MCF 10A (cell line): ENCODE results near the gene MTHFD1L. TPM values are rescaled to one million over a fixed set of nuclear protein-coding genes. Genes with fewer than 3 reads are reported as not detected.

ENCODE experiments used
- BruUV-seq: library from RNA; stranded (reverse); fragments of 400-500 nt; replicated peaks from 2 replicates; lab custom pipeline; 2021; lab: Mats Ljungman, UMichigan
- CTCF ChIA-PET: fragments of 300-600 bp; sonication (Branson Sonifier 250); formaldehyde crosslinking; extraction: SDS; loops from one replicate; lab custom pipeline; 2021; ENCODE audit warnings: antibody characterized with exemption, inconsistent platforms; lab: Yijun Ruan, JAX
- POLR2A ChIA-PET: fragments of 300-600, 350-650 bp; sonication (Branson Sonifier 250); formaldehyde crosslinking; extraction: SDS; loops from one replicate; lab custom pipeline; 2020; ENCODE audit warnings: antibody characterized with exemption, inconsistent platforms; lab: Yijun Ruan, JAX
- DNase-seq: peaks from one replicate; pipeline ENCODE4 v3.0.0-alpha.2; 2018; ENCODE audit not compliant: unreplicated experiment
- H3K27ac Mint-ChIP-seq: one replicate; pipeline ENCODE4 v1.8.0; 2022; ENCODE audit warnings: mild to moderate bottlenecking, low read depth, mixed read lengths; ENCODE audit not compliant: unreplicated experiment
- H3K27me3 Mint-ChIP-seq: one replicate; pipeline ENCODE4 v1.8.0; 2022; ENCODE audit warnings: mixed read lengths; ENCODE audit not compliant: insufficient read depth, unreplicated experiment
- H3K36me3 Mint-ChIP-seq: one replicate; pipeline ENCODE4 v1.8.0; 2022; ENCODE audit warnings: mild to moderate bottlenecking, moderate library complexity, mixed read lengths; ENCODE audit not compliant: insufficient read depth, unreplicated experiment
- H3K4me1 Mint-ChIP-seq: one replicate; pipeline ENCODE4 v1.8.0; 2022; ENCODE audit warnings: mixed read lengths; ENCODE audit not compliant: insufficient read depth, unreplicated experiment
- H3K4me3 Mint-ChIP-seq: one replicate; pipeline ENCODE4 v1.8.0; 2022; ENCODE audit warnings: mild to moderate bottlenecking, moderate library complexity, mixed read lengths; ENCODE audit not compliant: unreplicated experiment
- H3K9me3 Mint-ChIP-seq: one replicate; pipeline ENCODE4 v1.8.0; 2022; ENCODE audit warnings: mixed read lengths; ENCODE audit not compliant: unreplicated experiment
- intact Hi-C: fragments of 100-400 bp; cut with micrococcal nuclease; formaldehyde crosslinking; loops from 2 replicates; pipeline ENCODE4 v1.14.1; 2022
- total RNA-seq: library from RNA; stranded (reverse); gene quantifications from 2 replicates; pipeline ENCODE4 v1.2.3, GENCODE V29; 2022
- TF ChIP-seq, protein P1 (sequence below): fragments of 200-600 bp; IDR thresholded peaks from one replicate; pipeline ENCODE4 v1.8.0; 2022; ENCODE audit warnings: antibody characterized with exemption, mild to moderate bottlenecking; ENCODE audit not compliant: unreplicated experiment

The MTHFD1L gene
- total RNA-seq, 1 experiment from 2014 or later: 110 TPM

- TF ChIP-seq, protein P1, sequence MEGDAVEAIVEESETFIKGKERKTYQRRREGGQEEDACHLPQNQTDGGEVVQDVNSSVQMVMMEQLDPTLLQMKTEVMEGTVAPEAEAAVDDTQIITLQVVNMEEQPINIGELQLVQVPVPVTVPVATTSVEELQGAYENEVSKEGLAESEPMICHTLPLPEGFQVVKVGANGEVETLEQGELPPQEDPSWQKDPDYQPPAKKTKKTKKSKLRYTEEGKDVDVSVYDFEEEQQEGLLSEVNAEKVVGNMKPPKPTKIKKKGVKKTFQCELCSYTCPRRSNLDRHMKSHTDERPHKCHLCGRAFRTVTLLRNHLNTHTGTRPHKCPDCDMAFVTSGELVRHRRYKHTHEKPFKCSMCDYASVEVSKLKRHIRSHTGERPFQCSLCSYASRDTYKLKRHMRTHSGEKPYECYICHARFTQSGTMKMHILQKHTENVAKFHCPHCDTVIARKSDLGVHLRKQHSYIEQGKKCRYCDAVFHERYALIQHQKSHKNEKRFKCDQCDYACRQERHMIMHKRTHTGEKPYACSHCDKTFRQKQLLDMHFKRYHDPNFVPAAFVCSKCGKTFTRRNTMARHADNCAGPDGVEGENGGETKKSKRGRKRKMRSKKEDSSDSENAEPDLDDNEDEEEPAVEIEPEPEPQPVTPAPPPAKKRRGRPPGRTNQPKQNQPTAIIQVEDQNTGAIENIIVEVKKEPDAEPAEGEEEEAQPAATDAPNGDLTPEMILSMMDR: no peak
- H3K27ac Mint-ChIP-seq: no peak overlapping the region
- BruUV-seq: no TSS peak
- intact Hi-C loops: no loop called here
- H3K27me3 Mint-ChIP-seq: no peaks in the 10 kb centered on the region
- H3K36me3 Mint-ChIP-seq: peaks cover 82% of the 10 kb centered on the region
- no peaks in the 10 kb centered on the region for H3K9me3 Mint-ChIP-seq
- ChIA-PET CTCF (interaction anchor here (0.6 kb wide), 1 partner anchor 405 kb away, joined by 3 read pairs; no protein-coding TSS in a partner anchor), POLR2A (no interaction called here)
- DNase-seq: no peak
- H3K4me3 Mint-ChIP-seq: no peak overlapping the region
- peaks cover 7% of the 10 kb centered on the region for H3K4me1 Mint-ChIP-seq
These were observed 65.9 kb downstream of the MTHFD1L start for GRCh38 chr6:150931405-150931804.

GRCh38 chr6:150932996-150933395 lies 67.5 kb downstream of the MTHFD1L start:
- POLR2A ChIA-PET: no interaction called here
- H3K4me1 Mint-ChIP-seq: peaks cover 7% of the 10 kb centered on the region

DNA sequence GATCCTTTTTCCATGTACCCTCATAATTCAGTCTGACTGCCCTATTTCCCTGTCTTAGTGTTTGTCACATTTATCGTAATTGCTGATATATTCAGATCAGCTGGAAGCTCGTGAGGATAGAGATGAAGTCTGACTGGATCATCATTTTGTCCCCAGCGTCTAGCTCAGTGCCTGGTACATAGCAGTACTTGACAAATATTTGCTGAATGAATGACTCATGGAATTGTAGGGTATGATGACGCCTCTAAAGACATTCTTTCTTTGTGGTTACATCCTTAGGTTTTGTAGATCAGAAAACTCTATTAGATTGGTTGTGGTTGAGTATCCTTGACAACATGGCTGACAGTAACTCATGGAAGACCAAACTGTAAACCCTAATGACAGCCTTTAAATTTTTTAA lies 68.9 kb downstream of the MTHFD1L start:
- H3K27me3 Mint-ChIP-seq: no peaks in the 10 kb centered on the region
- no peak overlapping the region for H3K27ac Mint-ChIP-seq
- intact Hi-C loops: no loop called here
- ChIA-PET POLR2A (interaction anchor here (0.6 to 0.7 kb wide), 2 partner anchors 30 to 1501 kb away, joined by 3 read pairs; no protein-coding TSS in a partner anchor), CTCF (no interaction called here)
- no peaks in the 10 kb centered on the region for H3K9me3 Mint-ChIP-seq
- TF ChIP-seq, protein P1: no peak
- DNase-seq: peak; percentile 15
- no peak overlapping the region for H3K4me3 Mint-ChIP-seq
- BruUV-seq: no TSS peak
- H3K4me1 Mint-ChIP-seq: peaks cover 7% of the 10 kb centered on the region
- H3K36me3 Mint-ChIP-seq: peaks cover 83% of the 10 kb centered on the region

More at GRCh38 chr6:150932996-150933395, 67.5 kb downstream of the MTHFD1L start:
- peaks cover 78% of the 10 kb centered on the region for H3K36me3 Mint-ChIP-seq
- CTCF ChIA-PET: interaction anchor here (0.7 to 0.8 kb wide), 2 partner anchors 41 to 402 kb away, joined by 3 read pairs; no protein-coding TSS in a partner anchor
- TF ChIP-seq, protein P1: no peak
- H3K4me3 Mint-ChIP-seq: no peak overlapping the region
- DNase-seq: no peak
- intact Hi-C loops: no loop called here
- H3K27me3 Mint-ChIP-seq: no peaks in the 10 kb centered on the region
- no peaks in the 10 kb centered on the region for H3K9me3 Mint-ChIP-seq
- BruUV-seq: no TSS peak
- no peak overlapping the region for H3K27ac Mint-ChIP-seq

DNA sequence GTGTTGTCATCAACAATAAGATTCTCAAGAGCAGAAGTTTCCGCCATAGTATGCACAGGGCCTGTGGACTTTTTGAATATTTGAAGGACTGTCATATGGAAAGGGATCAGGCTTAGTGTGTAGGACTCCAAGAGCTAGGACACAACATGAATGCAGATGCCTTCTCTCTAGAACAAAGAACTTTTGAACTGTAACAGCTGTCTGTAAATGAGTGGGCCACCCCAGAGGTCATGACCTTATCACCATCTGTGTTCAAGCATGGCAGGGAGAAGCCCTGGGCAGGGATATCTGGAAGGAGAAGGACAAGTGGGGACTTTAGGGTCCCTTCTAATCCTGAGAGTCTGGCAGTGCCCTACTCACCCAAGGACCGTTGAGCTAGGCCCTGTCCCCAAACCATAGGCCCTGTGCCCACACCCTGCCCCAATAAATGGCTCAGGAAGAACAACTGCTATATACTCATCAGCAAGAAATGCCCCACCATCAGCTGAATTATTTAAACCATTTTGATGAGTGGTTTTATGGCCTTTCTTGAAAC lies 70.6 kb downstream of the MTHFD1L start:
- peaks cover 85% of the 10 kb centered on the region for H3K36me3 Mint-ChIP-seq
- no peaks in the 10 kb centered on the region for H3K9me3 Mint-ChIP-seq
- BruUV-seq: no TSS peak
- no peak overlapping the region for H3K27ac Mint-ChIP-seq
- H3K4me3 Mint-ChIP-seq: no peak overlapping the region
- no peak for DNase-seq
- H3K27me3 Mint-ChIP-seq: no peaks in the 10 kb centered on the region
- TF ChIP-seq, protein P1: no peak
- intact Hi-C loops: no loop called here
- ChIA-PET CTCF (no interaction called here), POLR2A (no interaction called here)
- peaks cover 7% of the 10 kb centered on the region for H3K4me1 Mint-ChIP-seq
